WTC11 (cell line): ENCODE results near the gene RAP1GAP. TPM values are rescaled to one million over a fixed set of nuclear protein-coding genes. Genes with fewer than 3 reads are reported as not detected.

ENCODE experiments used
- ATAC-seq: fragments of 200-7000 bp; cut with Tn5 transposase; 2 replicates; pipeline ENCODE4 v1.10.0; 2021; ENCODE audit warnings: mild to moderate bottlenecking, moderate library complexity
- CTCF ChIA-PET: fragments of 300-600 bp; sonication (Branson Sonifier 250); formaldehyde crosslinking; loops from one replicate; lab custom pipeline; 2021; ENCODE audit warnings: antibody characterized with exemption; lab: Charles Lee
- POLR2A ChIA-PET: fragments of 350-600 bp; sonication (Branson Sonifier 250); formaldehyde crosslinking; loops from one replicate; lab custom pipeline; 2021; ENCODE audit warnings: antibody characterized with exemption; lab: Charles Lee
- DNase-seq: peaks from one replicate; pipeline ENCODE4 v3.0.0; 2021; ENCODE audit warnings: low spot score
- H3K27ac Mint-ChIP-seq: 2 replicates; pipeline ENCODE4 v1.8.0; 2021; ENCODE audit warnings: mixed read lengths
- H3K27me3 Mint-ChIP-seq: 2 replicates; pipeline ENCODE4 v1.8.0; 2021; ENCODE audit warnings: low read depth, mild to moderate bottlenecking, moderate library complexity, mixed read lengths
- H3K36me3 Mint-ChIP-seq: 2 replicates; pipeline ENCODE4 v1.8.0; 2021; ENCODE audit warnings: mixed read lengths
- H3K4me1 Mint-ChIP-seq: 2 replicates; pipeline ENCODE4 v1.8.0; 2022; ENCODE audit warnings: mixed read lengths
- H3K4me3 Mint-ChIP-seq: 2 replicates; pipeline ENCODE4 v1.8.0; 2021; ENCODE audit warnings: mild to moderate bottlenecking, moderate library complexity, mixed read lengths
- H3K9me3 Mint-ChIP-seq: 2 replicates; pipeline ENCODE4 v1.8.0; 2021; ENCODE audit warnings: mixed read lengths
- ARID4B ChIP-seq: sonication (generic); formaldehyde crosslinking; IDR thresholded peaks from 2 replicates; pipeline ENCODE4 v1.8.0; 2023; ENCODE audit warnings: missing genetic modification reagents, mild to moderate bottlenecking, borderline replicate concordance
- ATF1 ChIP-seq: sonication (generic); formaldehyde crosslinking; IDR thresholded peaks from 2 replicates; pipeline ENCODE4 v1.8.1; 2023; ENCODE audit warnings: mild to moderate bottlenecking, moderate library complexity, missing genetic modification reagents
- ATF2 ChIP-seq: sonication (generic); formaldehyde crosslinking; IDR thresholded peaks from 2 replicates; pipeline ENCODE4 v1.8.1; 2022; ENCODE audit warnings: low read depth, missing genetic modification reagents, borderline replicate concordance
- ATF3 ChIP-seq: sonication (generic); formaldehyde crosslinking; conservative IDR thresholded peaks from 2 replicates; pipeline ENCODE4 v1.8.1; 2022; ENCODE audit warnings: mild to moderate bottlenecking, missing genetic modification reagents
- CDX4 ChIP-seq: fragments of 250-450 bp; sonication (Bioruptor Pico); IDR thresholded peaks from 2 replicates; pipeline ENCODE4 v1.9.0; 2021; ENCODE audit warnings: moderate library complexity, mild to moderate bottlenecking, inconsistent platforms, borderline replicate concordance
- ELF4 ChIP-seq: sonication (generic); formaldehyde crosslinking; IDR thresholded peaks from 2 replicates; pipeline ENCODE4 v1.8.1; 2022; ENCODE audit warnings: low read depth, mild to moderate bottlenecking, moderate library complexity, missing genetic modification reagents
- ETV6 ChIP-seq: sonication (generic); formaldehyde crosslinking; IDR thresholded peaks from 2 replicates; pipeline ENCODE4 v1.8.1; 2022; ENCODE audit warnings: mild to moderate bottlenecking, missing genetic modification reagents
- FOXP4 ChIP-seq: sonication (generic); formaldehyde crosslinking; IDR thresholded peaks from 2 replicates; pipeline ENCODE4 v1.8.0; 2022; ENCODE audit warnings: mild to moderate bottlenecking, missing genetic modification reagents
- JAZF1 ChIP-seq: fragments of 250-450 bp; sonication (Bioruptor Pico); IDR thresholded peaks from 2 replicates; pipeline ENCODE4 v1.9.0; 2021; ENCODE audit warnings: moderate library complexity, mild to moderate bottlenecking, inconsistent platforms
- KAT7 ChIP-seq: sonication (generic); formaldehyde crosslinking; IDR thresholded peaks from 2 replicates; pipeline ENCODE4 v1.8.1; 2023; ENCODE audit warnings: missing genetic modification reagents, mild to moderate bottlenecking, borderline replicate concordance
- MLX ChIP-seq: sonication (generic); formaldehyde crosslinking; IDR thresholded peaks from 2 replicates; pipeline ENCODE4 v1.8.1; 2023; ENCODE audit warnings: mild to moderate bottlenecking, missing genetic modification reagents, moderate library complexity
- NR2C2 ChIP-seq: sonication (generic); formaldehyde crosslinking; IDR thresholded peaks from 2 replicates; pipeline ENCODE4 v1.8.0; 2022; ENCODE audit warnings: mild to moderate bottlenecking, missing genetic modification reagents
- PRRX2 ChIP-seq: fragments of 250-450 bp; sonication (Bioruptor Pico); IDR thresholded peaks from 2 replicates; pipeline ENCODE4 v1.8.0; 2021; ENCODE audit warnings: mild to moderate bottlenecking
- SOX15 ChIP-seq: fragments of 250-450 bp; sonication (Bioruptor Pico); IDR thresholded peaks from 2 replicates; pipeline ENCODE4 v1.9.0; 2021; ENCODE audit warnings: mild to moderate bottlenecking
- TEAD1 ChIP-seq: sonication (generic); formaldehyde crosslinking; IDR thresholded peaks from 2 replicates; pipeline ENCODE4 v1.8.0; 2022; ENCODE audit warnings: mild to moderate bottlenecking, missing genetic modification reagents
- ZNF138 ChIP-seq: sonication (generic); formaldehyde crosslinking; conservative IDR thresholded peaks from 2 replicates; pipeline ENCODE4 v1.8.1; 2022; ENCODE audit warnings: mild to moderate bottlenecking, moderate library complexity, missing genetic modification reagents
- ZNF232 ChIP-seq: sonication (generic); formaldehyde crosslinking; IDR thresholded peaks from 2 replicates; pipeline ENCODE4 v1.8.0; 2022; ENCODE audit warnings: mild to moderate bottlenecking, missing genetic modification reagents
- ZNF263 ChIP-seq: sonication (generic); formaldehyde crosslinking; IDR thresholded peaks from 2 replicates; pipeline ENCODE4 v1.8.1; 2022; ENCODE audit warnings: low read depth, mild to moderate bottlenecking, moderate library complexity, missing genetic modification reagents
- ZNF423 ChIP-seq: fragments of 250-450 bp; sonication (Bioruptor Pico); IDR thresholded peaks from 2 replicates; pipeline ENCODE4 v2.1.2; 2022; ENCODE audit warnings: mild to moderate bottlenecking, moderate library complexity
- total RNA-seq: library from RNA; stranded (reverse); gene quantifications from 3 replicates; pipeline ENCODE4 v1.2.3, GENCODE V29; 2021

Gene RAP1GAP
- total RNA-seq, 1 experiment from 2014 or later: 7.6 TPM

GRCh38 chr1:21594501-21594900, 74.7 kb downstream of the RAP1GAP start (continued):
- TF ChIP-seq CDX4: no peak
- TF ChIP-seq PRRX2 (CRISPR knock-in tag): no peak
- no peak for TF ChIP-seq ARID4B
- TF ChIP-seq, all 79 proteins: peak for 0

GRCh38 chr1:21593231-21593630, 75.9 kb downstream of the RAP1GAP start:
- Mint-ChIP-seq H3K36me3 (no peaks in the 10 kb centered on the region), H3K9me3 (no peaks in the 10 kb centered on the region)
- no peak for TF ChIP-seq ZNF263 (CRISPR knock-in tag)
- TF ChIP-seq MLX (CRISPR knock-in tag): no peak
- no peak for TF ChIP-seq FOXP4
- no peak for TF ChIP-seq ATF3 (CRISPR knock-in tag)
- TF ChIP-seq, all 79 proteins: peak for 0
- Mint-ChIP-seq H3K27me3 (peaks cover 3% of the 10 kb centered on the region; the same call in 1 of the 2 replicates), H3K27ac (no peak overlapping the region), H3K4me1 (peaks cover 18% of the 10 kb centered on the region), H3K4me3 (no peak overlapping the region)
- CTCF ChIA-PET: interaction anchor here (1.3 to 2.3 kb wide), 3 partner anchors 19 to 348 kb away, joined by 4 to 9 read pairs (median 6); no protein-coding TSS in a partner anchor
- no peak for ATAC-seq
- POLR2A ChIA-PET: no interaction called here
- no peak for DNase-seq

- ATAC-seq (no peak), DNase-seq (no peak)
- H3K4me1 Mint-ChIP-seq: peaks cover 18% of the 10 kb centered on the region
- no peaks in the 10 kb centered on the region for H3K9me3 Mint-ChIP-seq
- no peak for TF ChIP-seq ZNF232 (CRISPR knock-in tag)
- TF ChIP-seq NR2C2 (CRISPR knock-in tag): no peak
- no peaks in the 10 kb centered on the region for H3K36me3 Mint-ChIP-seq
- POLR2A ChIA-PET: no interaction called here
- H3K4me3 Mint-ChIP-seq: no peak overlapping the region
- peaks cover 3% of the 10 kb centered on the region; the same call in 1 of the 2 replicates for H3K27me3 Mint-ChIP-seq
- CTCF ChIA-PET: interaction anchor here (0.6 to 2.3 kb wide), 5 partner anchors 18 to 1236 kb away, joined by 3 to 9 read pairs (median 4); no protein-coding TSS in a partner anchor
- H3K27ac Mint-ChIP-seq: peak overlapping the region; percentile 75; the same call in 1 of the 2 replicates
Measured at GRCh38 chr1:21592086-21592865, 76.9 kb downstream of the RAP1GAP start.

- TF ChIP-seq ZNF423 (CRISPR knock-in tag) (no peak), JAZF1 (CRISPR knock-in tag) (no peak), ETV6 (no peak), ZNF138 (CRISPR knock-in tag) (no peak), SOX15 (CRISPR knock-in tag) (no peak), TEAD1 (CRISPR knock-in tag) (no peak), ATF1 (CRISPR knock-in tag) (no peak), ZNF232 (CRISPR knock-in tag) (no peak), ELF4 (CRISPR knock-in tag) (no peak), ATF2 (CRISPR knock-in tag) (no peak), KAT7 (no peak), NR2C2 (CRISPR knock-in tag) (no peak), ATF3 (CRISPR knock-in tag) (no peak)
- Mint-ChIP-seq H3K36me3 (no peaks in the 10 kb centered on the region), H3K4me1 (peaks cover 23% of the 10 kb centered on the region), H3K4me3 (no peak overlapping the region), H3K27me3 (peaks cover 3% of the 10 kb centered on the region; the same call in 1 of the 2 replicates), H3K27ac (no peak overlapping the region), H3K9me3 (no peaks in the 10 kb centered on the region)
- ChIA-PET CTCF (interaction anchor here (1.6 kb wide), 1 partner anchor 320 kb away, joined by 3 read pairs; no protein-coding TSS in a partner anchor), POLR2A (no interaction called here)
- ATAC-seq: no peak
- DNase-seq: no peak
Measured at GRCh38 chr1:21590934-21591333, 78.2 kb downstream of the RAP1GAP start.
